Measurements from ENCODE around the gene APC. TPM values are rescaled to one million over a fixed set of nuclear protein-coding genes. Genes with fewer than 3 reads are reported as not detected.
A peak's percentile ranks its signal among the peaks of the same experiment; 100 is the strongest.

The APC gene
- total RNA-seq, 1 experiment from 2014 or later, result 40.0 TPM

DNA sequence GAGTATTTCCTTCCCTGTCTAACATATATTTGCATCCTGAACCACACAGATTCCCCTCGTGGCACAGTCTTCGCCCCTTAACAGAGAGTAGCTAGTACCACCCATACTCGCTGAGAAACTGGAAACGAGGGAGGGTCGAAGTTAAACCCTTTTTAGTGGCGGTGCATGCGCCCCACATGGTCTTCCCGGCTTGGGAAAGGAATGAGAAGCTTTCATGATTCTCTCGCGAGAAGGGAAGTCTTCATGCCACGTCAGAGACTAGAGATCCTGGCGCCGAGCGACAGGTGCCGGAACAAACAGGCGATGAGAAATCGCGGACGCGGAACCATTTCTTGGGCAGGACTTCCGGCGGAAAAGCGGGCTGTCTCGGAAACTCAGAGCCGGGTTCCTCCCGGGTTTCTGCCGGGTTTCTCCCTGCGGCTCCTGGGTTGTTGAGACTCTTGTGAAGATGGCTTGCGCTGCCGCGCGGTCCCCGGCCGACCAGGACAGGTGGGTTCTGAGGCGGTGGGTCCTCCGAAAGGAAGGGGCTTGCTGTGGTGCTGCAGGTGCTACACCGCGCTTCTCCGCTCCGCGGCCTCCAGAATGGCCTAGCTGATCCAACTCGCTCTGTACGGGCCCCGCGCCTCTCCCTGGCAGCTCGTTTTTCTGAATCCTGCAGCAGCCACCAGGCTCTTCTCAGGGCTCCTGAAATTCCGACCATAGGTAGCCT is 123.4 kb downstream of the APC start, which contains the start of gene SRP19 (continued):
- TF ChIP-seq ZNF281 (CRISPR knock-in tag; IDR thresholded peaks at IDR 0.05), result peak; percentile 89; the same call in 1 of the 2 replicates
- peak; percentile 92 for TF ChIP-seq TP53 (CRISPR knock-in tag; IDR thresholded peaks at IDR 0.05)
- no peak for TF ChIP-seq ZNF423 (CRISPR knock-in tag; IDR thresholded peaks at IDR 0.05)
- TF ChIP-seq IRF2 (CRISPR knock-in tag; IDR thresholded peaks at IDR 0.05; ENCODE audit: borderline replicate concordance, low read depth), result no peak
- no peak for TF ChIP-seq MLX (CRISPR knock-in tag; IDR thresholded peaks at IDR 0.05)
- TF ChIP-seq, protein P1, sequence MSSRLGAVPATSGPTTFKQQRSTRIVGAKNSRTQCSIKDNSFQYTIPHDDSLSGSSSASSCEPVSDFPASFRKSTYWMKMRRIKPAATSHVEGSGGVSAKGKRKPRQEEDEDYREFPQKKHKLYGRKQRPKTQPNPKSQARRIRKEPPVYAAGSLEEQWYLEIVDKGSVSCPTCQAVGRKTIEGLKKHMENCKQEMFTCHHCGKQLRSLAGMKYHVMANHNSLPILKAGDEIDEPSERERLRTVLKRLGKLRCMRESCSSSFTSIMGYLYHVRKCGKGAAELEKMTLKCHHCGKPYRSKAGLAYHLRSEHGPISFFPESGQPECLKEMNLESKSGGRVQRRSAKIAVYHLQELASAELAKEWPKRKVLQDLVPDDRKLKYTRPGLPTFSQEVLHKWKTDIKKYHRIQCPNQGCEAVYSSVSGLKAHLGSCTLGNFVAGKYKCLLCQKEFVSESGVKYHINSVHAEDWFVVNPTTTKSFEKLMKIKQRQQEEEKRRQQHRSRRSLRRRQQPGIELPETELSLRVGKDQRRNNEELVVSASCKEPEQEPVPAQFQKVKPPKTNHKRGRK (CRISPR knock-in tag; IDR thresholded peaks at IDR 0.05; ENCODE audit: borderline replicate concordance), result no peak
- TF ChIP-seq SP1 (CRISPR knock-in tag; conservative IDR thresholded peaks at IDR 0.05), result peak; percentile 46; the same call in 1 of the 2 replicates
- peak; percentile 65 for TF ChIP-seq PRDM15 (CRISPR knock-in tag; IDR thresholded peaks at IDR 0.05)
- no peak for TF ChIP-seq OVOL2 (CRISPR knock-in tag; IDR thresholded peaks at IDR 0.05; ENCODE audit: borderline replicate concordance)
- peak; percentile 86 for TF ChIP-seq ESRRA (CRISPR knock-in tag; IDR thresholded peaks at IDR 0.05; ENCODE audit: borderline replicate concordance)
- peak; percentile 82; the same call in 1 of the 2 replicates for TF ChIP-seq PREB (CRISPR knock-in tag; IDR thresholded peaks at IDR 0.05; ENCODE audit: borderline replicate concordance)
- TF ChIP-seq GRHL2 (CRISPR knock-in tag; IDR thresholded peaks at IDR 0.05; ENCODE audit: insufficient replicate concordance, severe bottlenecking), result no peak
- TF ChIP-seq USF2 (CRISPR knock-in tag; IDR thresholded peaks at IDR 0.05), result peak; percentile 20; the same call in 1 of the 2 replicates
- peak; percentile 91 for TF ChIP-seq ARID4B (CRISPR knock-in tag; IDR thresholded peaks at IDR 0.05; ENCODE audit: borderline replicate concordance)
- TF ChIP-seq FOXJ3 (CRISPR knock-in tag; IDR thresholded peaks at IDR 0.05; ENCODE audit: borderline replicate concordance), result no peak; the same call in 1 of the 2 replicates
- TF ChIP-seq CREM (CRISPR knock-in tag; IDR thresholded peaks at IDR 0.05), result peak; percentile 80
- TF ChIP-seq ZNF121 (CRISPR knock-in tag; IDR thresholded peaks at IDR 0.05), result no peak

All from WTC11 (cell line).